22Rv1 (cell line): Measurements from ENCODE around the gene ADH1C.

Experiments used
- H3K27ac ChIP-seq: fragments of 450-650 bp; 2 replicates; pipeline ENCODE4 v1.5.1; 2017
- CTCF ChIP-seq: fragments of 450-650 bp; IDR thresholded peaks from 2 replicates; pipeline ENCODE4 v1.5.1; 2017; ENCODE audit warnings: mild to moderate bottlenecking
- ZFX ChIP-seq: fragments of 450-650 bp; IDR thresholded peaks from 2 replicates; pipeline ENCODE4 v1.6.1; 2017; ENCODE audit warnings: antibody characterized with exemption, borderline replicate concordance

Gene ADH1C

DNA sequence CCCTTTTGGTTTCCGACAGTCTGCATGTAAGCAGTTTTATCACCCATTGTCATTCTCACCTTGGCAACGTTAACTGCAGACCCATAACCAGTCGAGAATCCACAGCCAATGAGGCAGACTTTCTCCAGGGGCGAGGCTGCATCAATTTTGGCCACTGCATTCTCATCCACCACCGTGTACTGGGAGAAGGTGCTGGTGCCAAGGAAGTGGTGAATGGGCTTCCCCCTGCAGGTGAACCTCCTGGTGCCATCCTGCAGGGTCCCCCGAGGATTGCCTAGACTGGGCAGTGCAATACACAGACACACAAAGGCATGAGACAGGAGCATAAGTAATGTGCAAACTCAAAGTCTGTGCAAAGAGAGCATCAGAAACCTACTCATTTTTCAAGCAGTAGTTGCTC, 36.7 kb downstream of the ADH1C start:
- TF ChIP-seq ZFX (no peak), CTCF (no peak)
- no peak overlapping the region for H3K27ac ChIP-seq

DNA sequence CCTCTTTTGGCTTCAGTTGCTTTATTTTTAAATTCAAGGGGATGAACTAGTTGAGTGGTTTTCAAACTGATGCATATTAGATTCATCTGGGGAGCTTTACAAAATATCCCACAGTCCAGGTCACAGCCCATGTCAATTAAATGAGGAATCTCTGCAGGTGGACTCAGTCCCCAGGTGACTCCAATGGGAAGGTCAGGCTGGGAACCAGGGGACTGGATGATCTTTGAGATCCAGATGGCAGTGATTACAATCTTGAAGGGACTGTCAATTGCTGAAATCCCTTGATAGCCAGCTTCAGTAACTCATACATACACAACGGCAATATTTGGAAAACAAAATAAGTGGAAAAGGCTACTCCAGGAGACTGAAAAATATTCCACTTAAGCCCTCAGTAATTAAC, 38.3 kb downstream of the ADH1C start:
- TF ChIP-seq ZFX = no peak
- no peak overlapping the region for H3K27ac ChIP-seq

GRCh38 chr4:99310389-99310788, 42.2 kb downstream of the ADH1C start:
- TF ChIP-seq ZFX (no peak), CTCF (no peak)
- H3K27ac ChIP-seq = no peak overlapping the region

GRCh38 chr4:99305638-99306400, 46.7 kb downstream of the ADH1C start:
- no peak overlapping the region for H3K27ac ChIP-seq
- TF ChIP-seq CTCF (no peak), ZFX (no peak)

- TF ChIP-seq CTCF (no peak), ZFX (no peak)
- no peak overlapping the region for H3K27ac ChIP-seq
Observed at GRCh38 chr4:99301376-99302164, 51.0 kb downstream of the ADH1C start.

DNA sequence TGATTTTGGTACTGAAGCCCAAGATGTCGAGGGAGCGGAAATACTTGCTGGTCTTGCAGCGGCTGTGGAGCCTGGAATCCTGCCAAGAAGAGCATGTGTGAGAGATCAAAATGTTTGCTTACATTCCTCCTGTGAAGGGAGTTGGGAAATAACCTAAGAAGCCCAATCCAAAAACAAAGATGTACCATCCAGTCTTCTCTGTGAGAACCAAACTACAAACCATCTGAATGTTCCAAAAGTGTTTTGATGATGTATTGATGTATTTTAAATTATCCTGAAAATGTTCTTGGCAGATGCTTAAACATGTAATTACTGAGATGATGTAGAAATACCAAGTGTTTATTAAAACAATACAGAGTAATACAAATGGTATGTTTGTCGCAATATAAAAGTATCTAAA, 51.6 kb downstream of the ADH1C start:
- H3K27ac ChIP-seq = no peak overlapping the region
- TF ChIP-seq CTCF (no peak), ZFX (no peak)

DNA sequence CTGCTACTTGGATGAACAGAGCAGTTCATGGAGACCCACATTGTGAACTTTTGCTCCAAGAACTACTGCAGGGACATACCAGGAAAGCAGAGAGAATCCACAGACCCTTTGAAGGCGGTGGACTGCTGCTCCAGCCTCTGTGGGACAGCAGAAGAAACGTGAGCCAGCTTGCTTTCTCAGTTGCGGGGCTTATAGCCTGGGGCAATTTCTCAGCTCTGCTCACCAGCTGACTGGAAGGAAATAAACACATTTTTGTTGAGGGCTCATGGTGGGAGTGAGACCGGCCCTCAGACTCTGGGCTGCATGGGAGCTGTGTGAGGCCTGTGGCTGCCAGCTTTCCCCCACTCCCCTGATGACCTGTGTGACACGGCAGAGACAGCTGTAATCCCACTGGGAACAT, 59.2 kb downstream of the ADH1C start:
- no peak overlapping the region for H3K27ac ChIP-seq
- TF ChIP-seq ZFX (no peak), CTCF (no peak)
